ENCODE results near the gene STKLD1. TPM values are rescaled to one million over a fixed set of nuclear protein-coding genes. Genes with fewer than 3 reads are reported as not detected.
"Not testable (repeated sequence)": the region's sequence is repeated elsewhere in the genome, so short reads cannot be mapped to it uniquely, and the experiment has no call there.

Gene STKLD1
- total RNA-seq, 1 donor from 2014 or later = 0.49 TPM

DNA sequence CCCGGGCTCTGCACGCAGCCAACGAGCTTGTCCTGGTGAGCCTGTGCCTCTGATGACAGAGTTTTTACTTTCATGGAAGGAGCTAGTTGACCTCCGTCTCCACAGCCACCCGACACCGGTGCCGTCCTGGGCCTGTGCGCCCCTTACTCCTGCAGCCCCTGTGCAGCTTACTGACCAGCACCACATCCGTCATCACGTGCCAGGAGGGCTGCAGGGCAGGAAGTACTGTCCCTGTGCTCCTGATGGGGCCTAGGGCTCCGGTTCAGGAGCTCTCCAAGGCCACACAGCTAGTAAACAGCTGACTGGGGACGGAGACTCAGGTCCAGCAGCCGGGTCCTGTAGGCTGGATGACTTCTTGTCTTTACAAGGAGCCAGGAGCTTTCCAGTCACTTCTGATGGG, 10.2 kb downstream of the STKLD1 start:
- DNase-seq = no peak

DNA sequence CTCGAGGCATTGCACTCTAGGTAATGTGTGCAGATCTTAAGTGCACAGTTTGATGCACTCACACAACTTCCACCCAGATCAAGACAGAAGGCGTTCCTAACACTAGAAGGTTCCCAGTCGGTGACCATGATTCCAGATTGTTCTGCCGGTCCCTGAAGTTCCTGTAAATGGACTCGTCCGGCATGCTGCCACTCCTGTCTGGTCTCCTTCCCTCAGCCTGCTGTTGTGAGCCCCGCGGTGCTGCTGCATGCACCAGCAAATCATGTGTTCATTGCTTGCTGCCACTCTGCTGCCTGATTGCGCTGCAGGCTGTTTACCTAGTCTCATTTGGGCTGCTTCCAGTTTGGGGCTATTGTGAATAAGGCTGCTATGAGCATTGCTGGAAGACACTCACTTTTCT, 11.5 kb downstream of the STKLD1 start:
- no peak for DNase-seq

DNA sequence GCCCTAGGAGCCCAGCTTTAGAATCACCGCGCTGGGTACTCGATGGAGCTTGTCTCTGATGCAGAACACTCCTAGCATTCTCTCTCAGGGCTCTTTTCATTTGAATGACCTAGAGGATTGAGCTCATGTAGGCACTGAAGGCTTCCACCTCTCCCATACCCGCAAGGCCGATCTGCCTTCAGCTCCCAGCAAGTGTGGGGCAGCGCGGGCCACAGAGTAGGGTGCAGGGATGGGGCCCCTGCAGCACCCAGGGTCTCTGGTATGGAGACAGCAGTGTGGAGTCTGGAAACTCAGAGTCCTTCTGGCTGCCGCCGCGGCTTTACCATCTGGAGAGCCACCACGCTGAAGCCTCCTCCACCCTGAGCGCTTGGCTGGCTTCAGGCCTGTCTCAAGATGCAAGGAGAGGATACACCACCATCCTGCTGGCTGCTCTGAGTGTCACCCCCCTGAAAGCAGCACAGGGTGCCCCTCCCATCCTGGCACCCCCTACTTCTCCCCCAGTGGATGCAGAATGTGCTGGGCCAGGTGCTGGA, 12.9 kb downstream of the STKLD1 start:
- no peak for DNase-seq

DNA sequence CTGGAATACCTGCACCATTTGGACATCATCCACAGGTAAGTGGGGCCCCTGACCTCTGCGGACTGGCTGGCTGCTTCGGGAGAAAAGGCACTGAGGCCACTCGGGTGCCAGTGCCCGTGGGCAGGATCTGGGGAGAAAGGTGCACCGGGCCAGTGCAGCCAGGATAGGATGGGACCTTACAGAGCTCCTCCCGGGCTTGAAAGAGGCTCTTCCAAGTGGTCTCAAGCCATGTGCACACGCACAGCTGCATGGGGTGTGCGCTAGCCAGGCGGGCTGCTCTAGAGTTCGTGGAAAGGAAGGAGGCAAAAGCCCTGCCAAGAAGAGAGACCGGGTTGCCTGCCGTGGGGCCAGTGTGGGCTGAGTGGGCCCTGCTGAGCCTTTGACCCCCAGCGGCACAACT, 13.4 kb downstream of the STKLD1 start:
- no peak for DNase-seq

DNA sequence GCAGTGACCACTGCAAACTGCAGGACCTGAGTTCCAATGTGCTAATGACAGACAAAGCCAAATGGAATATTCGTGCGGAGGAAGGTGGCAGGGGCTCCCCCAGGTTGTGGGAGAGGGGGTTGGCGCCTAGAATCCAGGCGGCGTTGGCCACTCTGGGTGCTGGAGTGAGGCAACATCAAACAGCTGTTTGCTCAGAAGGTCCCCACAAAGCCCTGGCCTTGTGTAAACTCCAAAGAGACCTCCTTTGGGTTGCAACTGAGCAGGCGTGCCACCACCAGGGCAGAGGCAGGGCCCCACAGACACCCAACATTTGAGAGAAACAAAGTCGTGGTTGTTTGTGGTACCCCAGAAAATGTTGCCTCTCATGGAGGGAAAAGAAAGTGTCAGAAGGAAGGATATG, 14.5 kb downstream of the STKLD1 start:
- no peak for DNase-seq

DNA sequence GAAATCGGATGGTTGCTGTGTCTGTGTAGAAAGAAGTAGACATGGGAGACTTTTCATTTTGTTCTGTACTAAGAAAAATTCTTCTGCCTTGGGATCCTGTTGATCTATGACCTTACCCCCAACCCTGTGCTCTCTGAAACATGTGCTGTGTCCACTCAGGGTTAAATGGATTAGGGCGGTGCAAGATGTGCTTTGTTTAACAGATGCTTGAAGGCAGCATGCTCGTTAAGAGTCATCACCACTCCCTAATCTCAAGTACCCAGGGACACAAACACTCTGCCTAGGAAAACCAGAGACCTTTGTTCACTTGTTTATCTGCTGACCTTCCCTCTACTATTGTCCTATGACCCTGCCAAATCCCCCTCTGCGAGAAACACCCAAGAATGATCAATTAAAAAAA, 15.3 kb downstream of the STKLD1 start:
- not testable (repeated sequence) for DNase-seq

DNA sequence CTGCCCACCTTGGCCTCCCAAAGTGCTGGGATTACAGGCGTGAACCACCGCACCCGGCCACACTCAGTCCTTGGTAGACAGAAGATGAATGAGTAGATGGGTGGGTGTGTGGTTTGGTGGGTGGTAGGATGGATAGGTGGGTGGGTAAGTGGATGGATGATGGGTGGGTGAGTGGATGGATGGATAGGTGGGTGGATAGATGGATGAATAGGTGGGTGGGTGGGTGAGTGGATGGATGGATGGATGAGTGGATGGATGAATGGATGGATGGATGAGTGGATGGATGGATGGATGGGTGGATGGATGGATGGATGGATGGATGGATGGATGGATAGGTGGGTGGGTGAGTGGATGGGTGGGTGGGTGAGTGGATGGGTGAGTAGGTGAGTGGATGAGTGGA, 16.1 kb downstream of the STKLD1 start:
- DNase-seq = not testable (repeated sequence)

DNA sequence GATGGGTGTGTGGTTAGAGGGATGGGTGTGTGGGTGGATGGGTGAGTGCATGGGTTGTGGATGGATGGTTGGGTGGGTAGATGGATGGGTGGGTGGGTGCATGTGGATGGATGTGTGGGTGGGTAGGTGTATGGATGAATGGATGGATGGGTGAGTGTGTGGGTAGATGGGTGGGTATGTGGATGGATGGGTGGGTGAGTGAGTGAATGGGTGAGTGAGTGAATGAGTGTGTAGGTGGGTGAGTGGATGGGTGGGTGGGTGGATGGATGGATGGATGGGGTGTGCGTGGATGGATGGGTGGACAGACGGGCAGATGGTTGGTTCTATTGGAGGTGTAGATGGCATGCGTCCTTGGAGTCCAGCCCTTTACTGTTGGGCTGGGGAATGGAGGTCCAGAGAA, 17.2 kb downstream of the STKLD1 start:
- no peak for DNase-seq

DNA sequence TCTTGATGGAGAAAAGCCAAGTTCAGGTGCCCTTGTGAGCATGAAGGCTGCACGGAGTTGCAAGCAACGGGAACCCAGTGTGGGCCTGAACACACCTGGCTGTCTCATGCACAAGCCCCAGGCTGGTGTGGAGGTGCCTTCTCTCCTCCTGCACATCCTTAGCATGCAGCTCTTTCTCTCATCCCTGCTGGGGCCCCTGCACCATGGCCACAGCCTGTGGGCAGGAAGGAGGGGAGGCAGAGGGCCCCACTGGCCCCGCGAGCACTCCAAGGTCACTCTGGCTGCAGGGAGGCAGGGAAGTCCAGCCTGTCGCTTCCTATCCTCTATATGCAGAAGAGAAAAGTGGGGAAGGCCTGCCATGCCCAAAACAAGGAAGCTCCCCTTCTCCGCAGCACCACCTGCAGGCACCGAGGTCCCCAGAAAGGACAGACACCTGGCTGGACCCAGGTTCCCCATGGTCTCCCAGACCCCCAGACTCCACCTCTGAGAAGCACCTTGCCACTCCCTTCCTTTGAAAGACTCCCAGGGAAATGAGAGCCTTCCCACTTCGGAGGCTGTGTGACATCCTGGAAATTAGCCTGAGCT, 18.6 kb downstream of the STKLD1 start:
- DNase-seq = no peak

DNA sequence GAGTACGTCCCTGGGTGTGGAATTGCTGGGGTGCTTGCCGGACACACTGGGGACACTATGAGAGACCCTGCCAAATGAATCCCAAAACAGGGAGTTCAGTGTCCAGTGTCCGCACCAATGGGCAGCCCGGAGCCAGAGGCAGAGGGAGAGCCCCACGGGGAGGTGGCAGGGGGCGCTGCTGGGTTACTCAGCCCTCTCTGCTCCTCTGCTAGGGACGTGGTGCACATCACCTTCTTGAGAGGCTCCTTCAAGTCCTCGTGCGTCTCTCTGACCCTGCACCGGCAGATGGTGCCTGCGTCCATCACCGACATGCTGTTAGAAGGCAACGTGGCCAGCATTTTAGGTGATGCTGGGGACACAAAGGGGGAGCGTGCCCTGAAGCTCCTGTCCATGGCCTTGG, 20.8 kb downstream of the STKLD1 start:
- no peak for DNase-seq

DNA sequence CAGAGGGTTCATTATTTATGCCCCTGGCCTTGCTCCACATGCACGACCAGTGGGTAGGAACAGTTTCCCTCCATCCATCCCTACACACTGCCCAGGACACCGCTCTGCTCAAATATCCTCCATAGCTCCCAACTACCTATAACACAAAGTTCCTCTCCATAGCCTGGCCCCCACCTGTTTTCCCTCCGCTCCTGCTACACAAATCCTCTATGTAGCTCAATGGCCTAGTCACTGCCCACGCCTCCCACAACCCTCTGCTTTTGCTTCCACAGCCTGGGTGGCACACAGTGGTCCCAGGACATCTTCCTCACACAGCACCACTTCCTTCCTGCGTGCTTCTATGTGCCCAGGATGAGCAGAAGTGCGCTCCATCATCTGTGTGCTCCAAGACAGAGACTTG, 21.2 kb downstream of the STKLD1 start:
- no peak for DNase-seq

DNA sequence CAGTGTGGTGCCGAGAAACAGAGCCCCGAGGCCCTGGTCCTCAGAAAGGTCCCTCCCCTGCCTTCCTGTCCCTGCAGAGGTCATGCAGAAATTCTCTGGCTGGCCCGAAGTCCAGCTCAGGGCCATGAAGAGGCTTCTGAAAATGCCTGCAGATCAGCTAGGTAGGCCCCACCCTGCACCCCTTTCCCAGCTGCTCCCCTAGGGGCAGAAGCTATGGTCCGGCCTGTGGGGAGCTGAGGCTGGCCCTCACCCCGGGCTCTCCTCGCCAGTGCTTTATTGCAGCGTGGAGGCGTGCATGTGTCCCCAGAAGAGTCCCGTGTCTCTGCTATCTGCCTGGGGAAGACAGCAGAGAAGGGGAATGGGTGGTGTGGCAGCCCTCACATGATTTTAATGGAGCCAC, 21.7 kb downstream of the STKLD1 start:
- no peak for DNase-seq

DNA sequence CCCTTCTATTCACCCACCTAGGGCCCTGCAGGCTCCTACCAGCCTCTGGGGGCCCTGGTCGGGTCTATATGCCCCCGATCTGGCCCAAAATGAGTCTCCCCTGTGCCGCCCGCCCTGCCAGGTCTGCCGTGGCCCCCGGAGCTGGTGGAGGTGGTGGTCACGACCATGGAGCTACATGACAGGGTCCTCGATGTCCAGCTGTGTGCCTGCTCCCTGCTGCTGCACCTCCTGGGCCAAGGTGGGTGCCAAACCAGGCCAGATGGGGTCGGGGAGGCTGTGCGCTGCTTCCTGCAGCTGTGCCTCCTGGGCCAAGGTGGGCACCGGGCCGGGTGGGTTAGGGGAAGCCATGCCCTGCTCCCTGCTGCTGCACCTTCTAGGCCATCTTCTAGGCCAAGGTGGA, 24.1 kb downstream of the STKLD1 start:
- no peak for DNase-seq

DNA sequence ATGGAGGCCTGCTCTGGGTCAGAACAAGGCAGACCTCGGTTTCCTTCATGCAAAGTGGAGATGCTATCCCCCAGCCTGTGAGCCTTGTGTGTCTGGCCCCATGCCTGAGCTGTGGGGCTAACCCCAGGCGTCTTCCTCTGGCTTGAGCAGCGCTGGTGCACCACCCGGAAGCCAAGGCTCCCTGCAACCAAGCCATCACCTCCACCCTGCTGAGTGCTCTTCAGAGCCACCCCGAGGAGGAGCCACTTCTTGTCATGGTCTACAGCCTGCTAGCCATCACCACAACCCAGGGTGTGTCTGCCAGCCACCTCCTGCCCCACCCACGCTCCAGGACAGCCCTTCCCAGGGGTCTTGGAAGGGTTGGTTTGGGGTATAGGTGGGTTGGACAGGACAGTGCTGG, 25.4 kb downstream of the STKLD1 start:
- no peak for DNase-seq

DNA sequence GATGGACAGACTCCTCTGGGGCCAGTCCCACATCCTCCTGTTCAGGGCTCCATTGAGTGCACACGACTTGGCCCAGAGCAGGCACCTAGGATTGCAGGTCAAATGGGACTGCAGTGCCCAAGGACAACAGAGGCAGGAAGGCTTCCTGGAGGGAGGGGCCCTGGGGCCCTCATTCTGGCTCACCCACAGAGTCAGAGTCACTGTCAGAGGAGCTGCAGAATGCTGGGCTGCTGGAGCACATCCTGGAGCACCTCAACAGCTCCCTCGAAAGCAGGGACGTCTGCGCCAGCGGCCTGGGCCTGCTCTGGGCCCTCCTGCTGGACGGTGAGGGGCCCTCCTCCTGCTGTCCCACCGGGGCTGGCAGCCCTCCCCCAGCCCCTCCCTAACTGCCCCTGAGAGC, 26.5 kb downstream of the STKLD1 start:
- DNase-seq = no peak

DNA sequence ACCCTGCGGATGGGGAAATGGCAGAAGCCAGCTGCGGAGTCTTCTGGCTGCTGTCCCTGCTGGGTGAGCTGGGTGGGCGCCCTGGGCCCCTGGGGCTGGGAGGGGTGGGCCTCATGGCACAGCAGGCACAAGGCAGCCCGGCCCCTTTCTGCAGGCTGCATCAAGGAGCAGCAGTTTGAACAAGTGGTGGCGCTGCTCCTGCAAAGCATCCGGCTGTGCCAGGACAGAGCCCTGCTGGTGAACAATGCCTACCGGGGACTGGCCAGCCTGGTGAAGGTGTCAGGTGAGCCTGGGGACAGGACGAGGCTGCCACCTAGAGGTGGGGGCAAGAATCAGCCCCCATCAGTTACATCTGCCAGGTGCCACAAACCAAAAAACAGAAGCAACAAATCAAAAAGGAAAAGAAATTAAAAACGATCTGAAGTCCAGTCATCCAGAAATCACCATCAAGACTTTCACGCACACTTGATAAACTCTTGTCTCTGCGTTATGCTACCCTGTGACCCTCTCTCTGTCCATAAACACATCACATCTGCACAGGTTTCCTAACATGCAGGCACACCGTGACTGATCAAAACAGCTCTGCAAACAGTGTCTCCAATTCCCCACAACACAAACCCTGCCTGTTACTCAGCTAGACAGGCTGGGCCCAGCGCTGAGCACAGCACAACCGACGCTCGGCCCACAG, 27.7 kb downstream of the STKLD1 start:
- DNase-seq = no peak

DNA sequence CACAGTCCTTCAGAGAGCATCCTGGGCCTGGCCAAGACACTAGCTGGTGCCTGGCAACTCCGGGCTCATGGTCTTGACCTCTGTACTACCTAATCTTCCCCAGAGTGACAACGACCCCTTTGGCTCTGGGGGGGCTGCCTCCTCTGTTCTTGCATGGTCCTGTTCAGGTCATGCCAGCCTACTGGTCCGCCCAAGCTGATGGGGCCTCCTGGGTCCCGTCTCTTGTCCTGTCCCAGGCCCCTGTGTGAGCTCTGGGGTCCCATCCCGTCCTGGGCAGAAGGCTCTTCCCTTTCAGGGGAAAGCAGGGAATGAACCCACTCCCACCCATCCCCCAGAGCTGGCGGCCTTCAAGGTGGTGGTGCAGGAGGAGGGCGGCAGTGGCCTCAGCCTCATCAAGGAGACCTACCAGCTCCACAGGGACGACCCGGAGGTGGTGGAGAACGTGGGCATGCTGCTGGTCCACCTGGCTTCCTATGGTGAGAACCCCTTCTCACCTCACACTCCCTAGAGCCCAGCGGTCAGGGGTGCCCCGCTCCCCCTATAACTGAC, 28.4 kb downstream of the STKLD1 start:
- no peak for DNase-seq

DNA sequence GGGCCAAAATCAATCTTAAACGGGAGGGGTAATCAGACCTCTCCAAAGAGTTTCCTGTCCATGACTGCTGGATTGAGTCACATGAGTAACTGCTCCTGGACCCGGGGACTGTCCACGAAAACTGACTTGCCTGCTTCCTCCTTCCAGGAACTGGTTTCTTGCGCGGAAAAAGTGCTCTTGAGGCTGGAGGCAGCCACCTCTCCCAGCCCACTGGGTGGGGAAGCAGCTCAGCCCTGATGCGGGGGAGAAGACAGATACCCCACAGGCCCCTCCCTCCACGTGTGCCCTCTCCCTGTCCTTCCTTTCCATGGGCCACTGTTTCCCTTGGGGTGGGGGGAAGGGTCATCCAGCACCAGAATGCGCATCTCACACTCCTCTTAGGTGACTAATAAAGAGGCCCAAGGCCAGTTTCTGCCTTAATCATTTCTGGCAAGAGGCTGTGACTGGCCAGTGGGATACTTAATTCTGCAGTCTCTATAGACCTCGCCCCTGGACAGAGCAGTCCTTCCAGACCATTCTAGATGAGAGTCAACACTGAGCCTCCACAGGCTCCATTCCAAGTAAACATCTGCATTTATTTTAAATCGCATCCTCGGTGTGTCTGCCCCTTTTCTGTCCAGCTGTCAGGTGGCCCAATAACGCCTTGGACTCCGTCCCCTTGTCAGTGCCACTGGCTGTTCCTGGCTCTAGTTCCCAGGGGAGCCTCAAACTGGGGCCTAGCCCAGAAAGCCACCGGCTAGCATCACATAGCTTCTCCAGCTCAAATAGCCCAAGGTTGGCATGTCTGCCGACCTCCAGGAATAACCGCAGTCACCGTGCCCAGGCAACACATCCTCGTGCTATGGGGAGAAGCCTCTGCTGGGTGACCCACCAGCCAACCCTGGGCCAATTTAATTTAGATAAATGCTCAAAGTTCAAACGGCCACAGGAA, 29.6 kb downstream of the STKLD1 start:
- no peak for DNase-seq

DNA sequence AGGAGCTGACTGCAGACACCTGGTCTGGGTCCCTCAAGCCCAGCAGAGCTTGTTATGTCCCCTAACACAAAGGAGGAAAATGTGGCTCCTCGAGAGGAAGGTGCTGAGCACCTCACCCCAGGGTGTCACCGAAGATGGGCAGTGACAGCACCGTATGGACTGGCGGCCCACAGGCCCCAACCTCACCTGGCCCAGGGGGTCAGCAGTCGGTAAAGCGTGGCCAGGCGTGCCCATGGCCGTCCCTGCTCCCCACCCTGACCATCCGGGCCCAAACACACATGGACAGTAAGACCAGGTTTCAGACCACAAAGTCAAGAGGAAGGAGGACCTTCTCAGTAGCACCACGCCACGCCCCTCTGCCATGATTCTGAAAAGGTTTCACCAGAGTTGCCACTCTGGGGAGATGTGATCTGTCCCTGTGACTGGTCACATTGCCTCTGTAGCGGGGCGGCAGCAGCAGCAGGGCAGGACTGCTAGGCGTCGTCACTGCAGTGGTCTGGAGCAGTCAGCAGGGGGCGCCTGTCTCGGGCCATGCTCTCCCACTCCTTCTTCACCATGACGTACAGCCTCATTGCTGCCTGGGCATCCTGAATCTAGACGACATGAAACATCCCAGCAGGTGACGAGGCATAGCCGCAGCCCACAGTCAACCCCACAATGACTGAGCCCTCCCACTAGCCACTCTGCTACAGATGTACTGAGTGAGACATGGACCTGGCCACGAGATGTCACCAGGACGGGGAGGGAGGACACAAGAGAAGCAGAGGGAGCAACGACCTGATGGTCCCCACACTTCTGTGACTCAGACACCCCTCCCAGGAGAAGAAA, 30.5 kb downstream of the STKLD1 start:
- no peak for DNase-seq

DNA sequence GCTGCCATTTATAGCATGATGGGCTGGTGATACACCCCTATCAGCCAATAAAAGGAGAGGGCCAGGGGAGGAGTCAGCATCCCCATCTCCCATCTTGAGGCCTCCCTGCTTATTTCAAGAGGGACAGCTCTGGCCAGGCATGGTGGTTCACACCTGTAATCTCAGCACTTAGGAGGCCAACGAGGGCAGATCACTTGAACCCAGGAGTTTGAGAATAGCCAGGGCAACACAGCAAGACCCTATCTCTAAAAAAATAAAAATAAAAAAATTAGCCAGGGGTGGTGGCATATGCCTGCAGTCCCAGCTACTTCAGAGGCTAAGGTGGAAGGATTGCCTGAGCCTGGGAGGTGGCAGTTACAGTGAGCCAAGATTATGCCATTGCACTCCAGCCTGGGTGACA, 31.9 kb downstream of the STKLD1 start:
- no peak for DNase-seq

DNA sequence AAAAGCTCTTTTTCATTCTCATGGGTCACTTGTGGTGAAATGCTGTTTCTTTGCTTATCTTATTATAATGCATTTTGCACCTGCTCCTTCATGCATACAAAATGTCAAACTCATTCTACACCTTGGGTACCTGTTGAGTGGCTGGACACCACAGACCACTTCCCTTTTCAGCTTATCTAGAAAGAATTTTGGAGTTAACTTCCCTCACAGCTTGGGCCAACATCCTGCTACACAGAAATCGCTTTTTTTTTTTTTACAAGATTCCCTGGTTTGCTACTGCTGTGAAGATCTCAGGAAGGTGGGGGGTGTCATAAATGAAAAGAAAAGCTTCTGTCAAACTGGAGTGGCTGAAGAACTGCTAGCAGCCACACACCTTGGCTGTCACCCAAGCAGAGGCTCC, 39.0 kb downstream of the STKLD1 start:
- DNase-seq = no peak

Measured in skin of body (tissue), 2 donors.